HEK293 (cell line): ENCODE results near the gene LCORL.

Experiments used
- BCL11B ChIP-seq: fragments of 450-650 bp; formaldehyde crosslinking; IDR thresholded peaks from 2 replicates; pipeline ENCODE4 v1.5.1; 2016; ENCODE audit warnings: low read depth, missing biosample characterization, missing genetic modification characterization
- GLIS1 ChIP-seq: fragments of 450-650 bp; formaldehyde crosslinking; IDR thresholded peaks from 2 replicates; pipeline ENCODE4 v1.5.1; 2016; ENCODE audit warnings: missing biosample characterization, missing genetic modification characterization
- GLIS2 ChIP-seq: fragments of 450-650 bp; formaldehyde crosslinking; IDR thresholded peaks from 2 replicates; pipeline ENCODE4 v1.5.1; 2016; ENCODE audit warnings: missing biosample characterization, missing genetic modification characterization
- HOXD13 ChIP-seq: sonication (generic); formaldehyde crosslinking; IDR thresholded peaks from 2 replicates; pipeline ENCODE4 v1.8.0; 2022; ENCODE audit warnings: missing genetic modification reagents, borderline replicate concordance
- OSR2 ChIP-seq: fragments of 450-650 bp; formaldehyde crosslinking; IDR thresholded peaks from 2 replicates; pipeline ENCODE4 v1.5.1; 2016; ENCODE audit warnings: missing biosample characterization, missing genetic modification characterization
- OVOL3 ChIP-seq: fragments of 450-650 bp; formaldehyde crosslinking; IDR thresholded peaks from 2 replicates; pipeline ENCODE4 v1.5.1; 2016; ENCODE audit warnings: missing biosample characterization, missing genetic modification characterization
- REPIN1 ChIP-seq: fragments of 450-650 bp; formaldehyde crosslinking; IDR thresholded peaks from 2 replicates; pipeline ENCODE4 v1.5.1; 2017; ENCODE audit warnings: missing biosample characterization, missing genetic modification characterization, low read depth
- SCRT2 ChIP-seq: fragments of 450-650 bp; formaldehyde crosslinking; IDR thresholded peaks from 2 replicates; pipeline ENCODE4 v1.5.1; 2016; ENCODE audit warnings: missing biosample characterization, missing genetic modification characterization
- ZEB2 ChIP-seq: fragments of 450-650 bp; formaldehyde crosslinking; IDR thresholded peaks from 2 replicates; pipeline ENCODE4 v1.5.1; 2016; ENCODE audit warnings: missing biosample characterization, missing genetic modification characterization
- ZNF132 ChIP-seq: fragments of 450-650 bp; formaldehyde crosslinking; IDR thresholded peaks from 2 replicates; pipeline ENCODE4 v1.5.1; 2017; ENCODE audit warnings: missing biosample characterization, missing genetic modification characterization, borderline replicate concordance
- ZNF140 ChIP-seq: fragments of 450-650 bp; formaldehyde crosslinking; IDR thresholded peaks from 2 replicates; pipeline ENCODE4 v1.5.1; 2016; ENCODE audit warnings: missing biosample characterization, missing genetic modification characterization
- ZNF16 ChIP-seq: fragments of 450-650 bp; formaldehyde crosslinking; IDR thresholded peaks from 2 replicates; pipeline ENCODE4 v1.5.1; 2016; ENCODE audit warnings: low read depth, missing biosample characterization, missing genetic modification characterization
- ZNF169 ChIP-seq: fragments of 450-650 bp; formaldehyde crosslinking; IDR thresholded peaks from 2 replicates; pipeline ENCODE4 v1.5.1; 2016; ENCODE audit warnings: missing biosample characterization, missing genetic modification characterization
- ZNF175 ChIP-seq: fragments of 450-650 bp; formaldehyde crosslinking; IDR thresholded peaks from 2 replicates; pipeline ENCODE4 v1.5.1; 2016; ENCODE audit warnings: missing biosample characterization, missing genetic modification characterization
- ZNF2 ChIP-seq: fragments of 450-650 bp; formaldehyde crosslinking; IDR thresholded peaks from 2 replicates; pipeline ENCODE4 v1.5.1; 2016; ENCODE audit warnings: missing biosample characterization, missing genetic modification characterization
- ZNF223 ChIP-seq: fragments of 450-650 bp; formaldehyde crosslinking; IDR thresholded peaks from 2 replicates; pipeline ENCODE4 v1.5.1; 2016; ENCODE audit warnings: missing biosample characterization, missing genetic modification characterization
- ZNF510 ChIP-seq: fragments of 450-650 bp; formaldehyde crosslinking; IDR thresholded peaks from 2 replicates; pipeline ENCODE4 v1.5.1; 2018; ENCODE audit warnings: mild to moderate bottlenecking, missing genetic modification characterization, missing biosample characterization; ENCODE audit not compliant: insufficient replicate concordance
- ZNF670 ChIP-seq: fragments of 450-650 bp; formaldehyde crosslinking; IDR thresholded peaks from 2 replicates; pipeline ENCODE4 v1.5.1; 2016; ENCODE audit warnings: missing biosample characterization, missing genetic modification characterization, low read depth
- ZNF768 ChIP-seq: fragments of 450-650 bp; formaldehyde crosslinking; IDR thresholded peaks from 2 replicates; pipeline ENCODE4 v1.5.1; 2018; ENCODE audit warnings: missing biosample characterization, mild to moderate bottlenecking, missing genetic modification characterization
- ZNF776 ChIP-seq: fragments of 450-650 bp; formaldehyde crosslinking; IDR thresholded peaks from 2 replicates; pipeline ENCODE4 v1.5.0; 2017; ENCODE audit warnings: missing biosample characterization, missing genetic modification characterization, borderline replicate concordance
- ZNF777 ChIP-seq: fragments of 450-650 bp; formaldehyde crosslinking; IDR thresholded peaks from 2 replicates; pipeline ENCODE4 v1.5.1; 2017; ENCODE audit warnings: missing biosample characterization, missing genetic modification characterization, borderline replicate concordance
- TF ChIP-seq, protein P1 (sequence below): fragments of 450-650 bp; IDR thresholded peaks from 2 replicates; pipeline ENCODE4 v1.5.1; 2018; ENCODE audit warnings: missing biosample characterization, mild to moderate bottlenecking, missing genetic modification characterization
- TF ChIP-seq, protein P2 (sequence below): fragments of 450-650 bp; formaldehyde crosslinking; conservative IDR thresholded peaks from 2 replicates; pipeline ENCODE4 v1.5.1; 2016; ENCODE audit warnings: low read depth, missing biosample characterization, missing genetic modification characterization
- TF ChIP-seq, protein P3 (sequence below): fragments of 450-650 bp; IDR thresholded peaks from 2 replicates; pipeline ENCODE4 v1.5.1; 2018; ENCODE audit warnings: missing biosample characterization, missing genetic modification characterization
- TF ChIP-seq, protein P4 (sequence below): fragments of 450-650 bp; formaldehyde crosslinking; IDR thresholded peaks from 2 replicates; pipeline ENCODE4 v1.5.1; 2016; ENCODE audit warnings: missing biosample characterization, missing genetic modification characterization
- TF ChIP-seq, protein P5 (sequence below): fragments of 450-650 bp; formaldehyde crosslinking; IDR thresholded peaks from 2 replicates; pipeline ENCODE4 v1.5.1; 2017; ENCODE audit warnings: missing biosample characterization, missing genetic modification characterization

Gene LCORL

DNA sequence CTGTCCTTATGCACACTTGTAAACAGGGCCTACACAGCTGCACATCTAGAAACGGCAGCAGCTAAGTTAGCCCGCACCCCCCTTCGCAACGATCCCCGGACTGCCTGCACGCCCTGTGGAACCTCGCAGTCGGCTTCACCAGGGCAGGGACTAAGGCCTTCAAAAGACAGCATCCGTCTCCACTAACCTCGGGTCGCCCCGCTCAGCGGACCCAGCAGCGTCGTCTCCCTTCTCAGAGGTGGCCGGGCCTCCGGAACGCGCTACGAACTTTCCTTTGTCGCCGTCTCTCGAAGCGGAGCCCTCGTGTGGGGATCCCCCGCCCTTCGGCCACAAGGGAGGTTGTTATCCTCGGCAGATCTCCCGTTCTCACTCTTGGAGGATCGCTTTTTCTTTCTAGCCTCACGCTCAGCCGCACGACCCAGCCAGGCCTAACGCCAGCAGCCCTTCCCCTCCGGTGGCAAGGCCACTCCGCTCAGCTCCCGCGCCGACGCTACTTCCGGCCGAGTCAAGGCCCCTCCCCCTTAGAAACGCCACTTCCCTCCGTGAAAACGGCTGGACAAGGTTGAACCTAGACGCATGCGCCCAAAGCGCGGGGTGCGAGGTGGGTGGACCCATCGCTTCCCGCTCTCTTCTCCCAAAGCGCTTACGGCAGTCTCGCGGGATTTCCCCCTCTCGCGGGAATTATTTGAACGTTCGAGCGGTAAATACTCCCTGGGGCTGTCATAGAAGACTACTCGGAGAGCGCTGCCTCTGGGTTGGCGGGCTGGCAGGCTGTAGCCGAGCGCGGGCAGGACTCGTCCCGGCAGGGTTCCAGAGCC is 211.1 kb downstream of the LCORL start, which contains the start of the genes DCAF16 and NCAPG (continued):
- no peak for TF ChIP-seq ZNF776 (tag by site-specific recombination)
- TF ChIP-seq, protein P1, sequence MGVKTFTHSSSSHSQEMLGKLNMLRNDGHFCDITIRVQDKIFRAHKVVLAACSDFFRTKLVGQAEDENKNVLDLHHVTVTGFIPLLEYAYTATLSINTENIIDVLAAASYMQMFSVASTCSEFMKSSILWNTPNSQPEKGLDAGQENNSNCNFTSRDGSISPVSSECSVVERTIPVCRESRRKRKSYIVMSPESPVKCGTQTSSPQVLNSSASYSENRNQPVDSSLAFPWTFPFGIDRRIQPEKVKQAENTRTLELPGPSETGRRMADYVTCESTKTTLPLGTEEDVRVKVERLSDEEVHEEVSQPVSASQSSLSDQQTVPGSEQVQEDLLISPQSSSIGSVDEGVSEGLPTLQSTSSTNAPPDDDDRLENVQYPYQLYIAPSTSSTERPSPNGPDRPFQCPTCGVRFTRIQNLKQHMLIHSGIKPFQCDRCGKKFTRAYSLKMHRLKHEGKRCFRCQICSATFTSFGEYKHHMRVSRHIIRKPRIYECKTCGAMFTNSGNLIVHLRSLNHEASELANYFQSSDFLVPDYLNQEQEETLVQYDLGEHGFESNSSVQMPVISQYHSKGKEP (tag by site-specific recombination), result no peak
- TF ChIP-seq, protein P2, sequence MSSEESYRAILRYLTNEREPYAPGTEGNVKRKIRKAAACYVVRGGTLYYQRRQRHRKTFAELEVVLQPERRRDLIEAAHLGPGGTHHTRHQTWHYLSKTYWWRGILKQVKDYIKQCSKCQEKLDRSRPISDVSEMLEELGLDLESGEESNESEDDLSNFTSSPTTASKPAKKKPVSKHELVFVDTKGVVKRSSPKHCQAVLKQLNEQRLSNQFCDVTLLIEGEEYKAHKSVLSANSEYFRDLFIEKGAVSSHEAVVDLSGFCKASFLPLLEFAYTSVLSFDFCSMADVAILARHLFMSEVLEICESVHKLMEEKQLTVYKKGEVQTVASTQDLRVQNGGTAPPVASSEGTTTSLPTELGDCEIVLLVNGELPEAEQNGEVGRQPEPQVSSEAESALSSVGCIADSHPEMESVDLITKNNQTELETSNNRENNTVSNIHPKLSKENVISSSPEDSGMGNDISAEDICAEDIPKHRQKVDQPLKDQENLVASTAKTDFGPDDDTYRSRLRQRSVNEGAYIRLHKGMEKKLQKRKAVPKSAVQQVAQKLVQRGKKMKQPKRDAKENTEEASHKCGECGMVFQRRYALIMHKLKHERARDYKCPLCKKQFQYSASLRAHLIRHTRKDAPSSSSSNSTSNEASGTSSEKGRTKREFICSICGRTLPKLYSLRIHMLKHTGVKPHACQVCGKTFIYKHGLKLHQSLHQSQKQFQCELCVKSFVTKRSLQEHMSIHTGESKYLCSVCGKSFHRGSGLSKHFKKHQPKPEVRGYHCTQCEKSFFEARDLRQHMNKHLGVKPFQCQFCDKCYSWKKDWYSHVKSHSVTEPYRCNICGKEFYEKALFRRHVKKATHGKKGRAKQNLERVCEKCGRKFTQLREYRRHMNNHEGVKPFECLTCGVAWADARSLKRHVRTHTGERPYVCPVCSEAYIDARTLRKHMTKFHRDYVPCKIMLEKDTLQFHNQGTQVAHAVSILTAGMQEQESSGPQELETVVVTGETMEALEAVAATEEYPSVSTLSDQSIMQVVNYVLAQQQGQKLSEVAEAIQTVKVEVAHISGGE (tag by site-specific recombination), result peak; percentile 74
- TF ChIP-seq SCRT2, result no peak
- peak; percentile 51; the same call in 1 of the 2 replicates for TF ChIP-seq ZNF223 (tag by site-specific recombination)
- TF ChIP-seq OSR2 (tag by site-specific recombination), result peak; percentile 24; the same call in 1 of the 2 replicates
- TF ChIP-seq BCL11B, result no peak
- TF ChIP-seq, protein P3, sequence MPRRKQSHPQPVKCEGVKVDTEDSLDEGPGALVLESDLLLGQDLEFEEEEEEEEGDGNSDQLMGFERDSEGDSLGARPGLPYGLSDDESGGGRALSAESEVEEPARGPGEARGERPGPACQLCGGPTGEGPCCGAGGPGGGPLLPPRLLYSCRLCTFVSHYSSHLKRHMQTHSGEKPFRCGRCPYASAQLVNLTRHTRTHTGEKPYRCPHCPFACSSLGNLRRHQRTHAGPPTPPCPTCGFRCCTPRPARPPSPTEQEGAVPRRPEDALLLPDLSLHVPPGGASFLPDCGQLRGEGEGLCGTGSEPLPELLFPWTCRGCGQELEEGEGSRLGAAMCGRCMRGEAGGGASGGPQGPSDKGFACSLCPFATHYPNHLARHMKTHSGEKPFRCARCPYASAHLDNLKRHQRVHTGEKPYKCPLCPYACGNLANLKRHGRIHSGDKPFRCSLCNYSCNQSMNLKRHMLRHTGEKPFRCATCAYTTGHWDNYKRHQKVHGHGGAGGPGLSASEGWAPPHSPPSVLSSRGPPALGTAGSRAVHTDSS, result no peak
- no peak for TF ChIP-seq REPIN1 (tag by site-specific recombination)
- TF ChIP-seq, protein P4, sequence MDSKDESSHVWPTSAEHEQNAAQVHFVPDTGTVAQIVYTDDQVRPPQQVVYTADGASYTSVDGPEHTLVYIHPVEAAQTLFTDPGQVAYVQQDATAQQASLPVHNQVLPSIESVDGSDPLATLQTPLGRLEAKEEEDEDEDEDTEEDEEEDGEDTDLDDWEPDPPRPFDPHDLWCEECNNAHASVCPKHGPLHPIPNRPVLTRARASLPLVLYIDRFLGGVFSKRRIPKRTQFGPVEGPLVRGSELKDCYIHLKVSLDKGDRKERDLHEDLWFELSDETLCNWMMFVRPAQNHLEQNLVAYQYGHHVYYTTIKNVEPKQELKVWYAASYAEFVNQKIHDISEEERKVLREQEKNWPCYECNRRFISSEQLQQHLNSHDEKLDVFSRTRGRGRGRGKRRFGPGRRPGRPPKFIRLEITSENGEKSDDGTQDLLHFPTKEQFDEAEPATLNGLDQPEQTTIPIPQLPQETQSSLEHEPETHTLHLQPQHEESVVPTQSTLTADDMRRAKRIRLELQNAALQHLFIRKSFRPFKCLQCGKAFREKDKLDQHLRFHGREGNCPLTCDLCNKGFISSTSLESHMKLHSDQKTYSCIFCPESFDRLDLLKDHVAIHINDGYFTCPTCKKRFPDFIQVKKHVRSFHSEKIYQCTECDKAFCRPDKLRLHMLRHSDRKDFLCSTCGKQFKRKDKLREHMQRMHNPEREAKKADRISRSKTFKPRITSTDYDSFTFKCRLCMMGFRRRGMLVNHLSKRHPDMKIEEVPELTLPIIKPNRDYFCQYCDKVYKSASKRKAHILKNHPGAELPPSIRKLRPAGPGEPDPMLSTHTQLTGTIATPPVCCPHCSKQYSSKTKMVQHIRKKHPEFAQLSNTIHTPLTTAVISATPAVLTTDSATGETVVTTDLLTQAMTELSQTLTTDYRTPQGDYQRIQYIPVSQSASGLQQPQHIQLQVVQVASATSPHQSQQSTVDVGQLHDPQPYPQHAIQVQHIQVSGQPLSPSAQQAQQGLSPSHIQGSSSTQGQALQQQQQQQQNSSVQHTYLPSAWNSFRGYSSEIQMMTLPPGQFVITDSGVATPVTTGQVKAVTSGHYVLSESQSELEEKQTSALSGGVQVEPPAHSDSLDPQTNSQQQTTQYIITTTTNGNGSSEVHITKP (tag by site-specific recombination), result no peak
- TF ChIP-seq ZNF510 (tag by site-specific recombination), result no peak
- no peak for TF ChIP-seq ZNF16 (tag by site-specific recombination)
- no peak for TF ChIP-seq ZNF768 (tag by site-specific recombination)
- TF ChIP-seq ZNF777 (tag by site-specific recombination), result no peak
- TF ChIP-seq GLIS2 (tag by site-specific recombination), result no peak
- TF ChIP-seq HOXD13 (CRISPR knock-in tag), result no peak
- TF ChIP-seq ZNF670 (tag by site-specific recombination), result no peak
- TF ChIP-seq, protein P5, sequence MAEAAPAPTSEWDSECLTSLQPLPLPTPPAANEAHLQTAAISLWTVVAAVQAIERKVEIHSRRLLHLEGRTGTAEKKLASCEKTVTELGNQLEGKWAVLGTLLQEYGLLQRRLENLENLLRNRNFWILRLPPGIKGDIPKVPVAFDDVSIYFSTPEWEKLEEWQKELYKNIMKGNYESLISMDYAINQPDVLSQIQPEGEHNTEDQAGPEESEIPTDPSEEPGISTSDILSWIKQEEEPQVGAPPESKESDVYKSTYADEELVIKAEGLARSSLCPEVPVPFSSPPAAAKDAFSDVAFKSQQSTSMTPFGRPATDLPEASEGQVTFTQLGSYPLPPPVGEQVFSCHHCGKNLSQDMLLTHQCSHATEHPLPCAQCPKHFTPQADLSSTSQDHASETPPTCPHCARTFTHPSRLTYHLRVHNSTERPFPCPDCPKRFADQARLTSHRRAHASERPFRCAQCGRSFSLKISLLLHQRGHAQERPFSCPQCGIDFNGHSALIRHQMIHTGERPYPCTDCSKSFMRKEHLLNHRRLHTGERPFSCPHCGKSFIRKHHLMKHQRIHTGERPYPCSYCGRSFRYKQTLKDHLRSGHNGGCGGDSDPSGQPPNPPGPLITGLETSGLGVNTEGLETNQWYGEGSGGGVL (tag by site-specific recombination), result no peak
- TF ChIP-seq ZNF169 (tag by site-specific recombination), result no peak
- TF ChIP-seq ZNF2, result peak; percentile 69
- no peak for TF ChIP-seq ZNF132
- TF ChIP-seq ZNF175 (tag by site-specific recombination), result no peak
- TF ChIP-seq ZNF140 (tag by site-specific recombination), result no peak
- TF ChIP-seq GLIS1 (tag by site-specific recombination), result peak; percentile 41; the same call in 1 of the 2 replicates
- TF ChIP-seq ZEB2 (tag by site-specific recombination), result peak; percentile 70; the same call in 1 of the 2 replicates
- no peak for TF ChIP-seq OVOL3
